SK-N-SH (cell line): ENCODE results near the gene COLQ. TPM values are rescaled to one million over a fixed set of nuclear protein-coding genes. Genes with fewer than 3 reads are reported as not detected.

Experiments
- CTCF ChIA-PET: fragments of 300-600, 350-600 bp; formaldehyde crosslinking; extraction: SDS; loops from one replicate; lab custom pipeline; 2021; lab: Yijun Ruan, JAX
- POLR2A ChIA-PET: fragments of 350-600 bp; sonication (Branson Sonifier 250); formaldehyde crosslinking; extraction: SDS; loops from one replicate; lab custom pipeline; 2020; ENCODE audit warnings: antibody characterized with exemption, inconsistent platforms; lab: Yijun Ruan, JAX
- DNase-seq: peaks from one replicate; pipeline ENCODE4 v3.0.0; 2012
- H2AFZ ChIP-seq: fragments of 200-600 bp; sonication (generic); 2 replicates; pipeline ENCODE4 v1.8.1; 2016; ENCODE audit warnings: antibody characterized with exemption, mild to moderate bottlenecking, low read depth
- H3F3A ChIP-seq: fragments of 200-600 bp; sonication (generic); replicated peaks from 2 replicates; pipeline ENCODE3; 2016; ENCODE audit warnings: antibody characterized with exemption, mild to moderate bottlenecking; ENCODE audit not compliant: insufficient read depth
- H3K27ac ChIP-seq, 2 experiments: fragments of 200-500 bp in 1 of 2; fragments of 200-600 bp in 1 of 2; sonication (Bioruptor generic) in 1 of 2; sonication (generic), shearing (Covaris generic) in 1 of 2; 2 replicates each; pipeline versions ENCODE4 v1.5.1 to v1.6.1; 2014 to 2016; ENCODE audit warnings: low read depth in 2 of 2, inconsistent platforms in 1 of 2, low read length in 1 of 2, mild to moderate bottlenecking in 1 of 2, mixed read lengths in 1 of 2
- H3K27me3 ChIP-seq: fragments of 200-600 bp; sonication (generic), shearing (Covaris generic); 2 replicates; pipeline ENCODE4 v1.6.1; 2016; ENCODE audit warnings: mixed run types; ENCODE audit not compliant: insufficient read depth
- H3K36me3 ChIP-seq, 2 experiments: fragments of 200-500 bp in 1 of 2; fragments of 200-600 bp in 1 of 2; sonication (Bioruptor generic) in 1 of 2; sonication (generic) in 1 of 2; replicated peaks in 1 of 2; 2 replicates each; pipeline versions ENCODE3 to v1.5.1; 2014 to 2016; ENCODE audit warnings: low read length in 1 of 2, mild to moderate bottlenecking in 1 of 2; ENCODE audit not compliant: insufficient read depth in 2 of 2, control insufficient read depth in 1 of 2
- H3K4me1 ChIP-seq, 2 experiments: fragments of 200-500 bp in 1 of 2; fragments of 200-600 bp in 1 of 2; sonication (Bioruptor generic) in 1 of 2; sonication (generic), shearing (Covaris generic) in 1 of 2; 2 replicates each; pipeline versions ENCODE4 v1.5.1 to v1.6.1; 2014 to 2016; ENCODE audit warnings: low read depth in 1 of 2, low read length in 1 of 2, mixed run types in 1 of 2; ENCODE audit not compliant: insufficient read depth in 2 of 2, control insufficient read depth in 1 of 2
- H3K4me2 ChIP-seq: fragments of 200-600 bp; sonication (generic), shearing (Covaris generic); 2 replicates; pipeline ENCODE4 v1.6.1; 2017; ENCODE audit warnings: mixed run types
- H3K4me3 ChIP-seq, 2 experiments: fragments of 200-500 bp in 1 of 2; fragments of 200-600 bp in 1 of 2; sonication (Bioruptor generic) in 1 of 2; sonication (generic), shearing (Covaris generic) in 1 of 2; 2 replicates each; pipeline versions ENCODE4 v1.5.1 to v1.8.1; 2014 to 2016; ENCODE audit warnings: low read depth in 2 of 2, inconsistent platforms in 1 of 2, low read length in 1 of 2, mild to moderate bottlenecking in 1 of 2, mixed read lengths in 1 of 2, moderate library complexity in 1 of 2
- H3K79me2 ChIP-seq: fragments of 200-600 bp; sonication (generic); 2 replicates; pipeline ENCODE4 v1.8.1; 2017; ENCODE audit warnings: mild to moderate bottlenecking; ENCODE audit not compliant: insufficient read depth
- H3K9ac ChIP-seq: fragments of 200-600 bp; sonication (generic); 2 replicates; pipeline ENCODE4 v1.6.1; 2017; ENCODE audit warnings: mixed run types
- H3K9me2 ChIP-seq: fragments of 200-600 bp; sonication (generic); 2 replicates; pipeline ENCODE4 v1.6.1; 2017; ENCODE audit warnings: mixed run types
- H3K9me3 ChIP-seq: fragments of 200-600 bp; sonication (generic); 2 replicates; pipeline ENCODE4 v1.6.1; 2017; ENCODE audit warnings: mixed run types, mild to moderate bottlenecking, moderate library complexity
- H4K20me1 ChIP-seq: fragments of 200-600 bp; sonication (generic); 2 replicates; pipeline ENCODE4 v1.6.1; 2017; ENCODE audit warnings: mild to moderate bottlenecking, mixed run types; ENCODE audit not compliant: insufficient read depth
- CHD2 ChIP-seq: fragments of 150-350 bp; IDR thresholded peaks from 2 replicates; pipeline ENCODE4 v1.6.1; 2018; ENCODE audit warnings: low read length; ENCODE audit not compliant: partially characterized antibody
- ELF1 ChIP-seq: IDR thresholded peaks from 2 replicates; pipeline ENCODE4 v1.4.0; 2012
- EZH2phosphoT487 ChIP-seq: fragments of 200-600 bp; sonication (generic); IDR thresholded peaks from 2 replicates; pipeline ENCODE4 v1.6.1; 2017; ENCODE audit warnings: low read depth, mixed run types, mild to moderate bottlenecking, antibody characterized with exemption, moderate library complexity, borderline replicate concordance
- FOSL2 ChIP-seq: IDR thresholded peaks from 2 replicates; pipeline ENCODE4 v1.4.0; 2012; ENCODE audit warnings: low read depth, mild to moderate bottlenecking, moderate library complexity, borderline replicate concordance
- FOXJ3 ChIP-seq: sonication (generic); formaldehyde crosslinking; IDR thresholded peaks from 2 replicates; pipeline ENCODE4 v1.5.1; 2020; ENCODE audit warnings: mild to moderate bottlenecking, missing genetic modification reagents
- GABPA ChIP-seq: IDR thresholded peaks from 2 replicates; pipeline ENCODE4 v1.4.0; 2012; ENCODE audit warnings: low read depth, mild to moderate bottlenecking
- JUND ChIP-seq: IDR thresholded peaks from 2 replicates; pipeline ENCODE4 v1.4.0; 2012
- MEF2A ChIP-seq: IDR thresholded peaks from 2 replicates; pipeline ENCODE4 v1.4.0; 2012; ENCODE audit warnings: low read depth, borderline replicate concordance
- MXI1 ChIP-seq: IDR thresholded peaks from 2 replicates; pipeline ENCODE4 v1.6.1; 2012; ENCODE audit warnings: mild to moderate bottlenecking, low read depth, low read length, improper control_type of control experiment
- NFIC ChIP-seq: IDR thresholded peaks from 2 replicates; pipeline ENCODE4 v1.4.0; 2012; ENCODE audit warnings: borderline replicate concordance
- PBX3 ChIP-seq: IDR thresholded peaks from 2 replicates; pipeline ENCODE4; 2012
- POLR2AphosphoS5 ChIP-seq: IDR thresholded peaks from 2 replicates; pipeline ENCODE4 v1.6.1; 2012; ENCODE audit warnings: low read depth, low read length
- SMC3 ChIP-seq: IDR thresholded peaks from 2 replicates; pipeline ENCODE4 v1.6.1; 2012; ENCODE audit warnings: low read depth, low read length, improper control_type of control experiment
- TEAD4 ChIP-seq: IDR thresholded peaks from 2 replicates; pipeline ENCODE4 v1.4.0; 2012; ENCODE audit warnings: mild to moderate bottlenecking, borderline replicate concordance; ENCODE audit not compliant: insufficient read depth
- ZBTB33 ChIP-seq: IDR thresholded peaks from 2 replicates; pipeline ENCODE4 v1.4.0; 2012; ENCODE audit warnings: low read depth, borderline replicate concordance
- WGBS: methylation state at CpG from one replicate; pipeline ENCODE4 v1.1.6; 2017; ENCODE audit warnings: low lambda C conversion rate; 5-methylcytosine and 5-hydroxymethylcytosine counted together
- polyA plus RNA-seq, 3 experiments: library from polyadenylated mRNA; depleted of rRNA; stranded (reverse); fragments of >200 nt; gene quantifications; 2 replicates each; pipeline ENCODE4 v1.2.3, GENCODE V29; 2012
- TF ChIP-seq, protein P1 (sequence below): IDR thresholded peaks from 2 replicates; pipeline ENCODE4 v1.4.0; 2012; ENCODE audit warnings: low read depth
- TF ChIP-seq, protein P2 (sequence below): IDR thresholded peaks from 2 replicates; pipeline ENCODE4 v1.6.1; 2012; ENCODE audit warnings: mild to moderate bottlenecking, low read depth, low read length, moderate library complexity

The COLQ gene
- polyA plus RNA-seq, 1 of the 3 experiments (the other 2 are of a cell fraction): 1.5 TPM

DNA sequence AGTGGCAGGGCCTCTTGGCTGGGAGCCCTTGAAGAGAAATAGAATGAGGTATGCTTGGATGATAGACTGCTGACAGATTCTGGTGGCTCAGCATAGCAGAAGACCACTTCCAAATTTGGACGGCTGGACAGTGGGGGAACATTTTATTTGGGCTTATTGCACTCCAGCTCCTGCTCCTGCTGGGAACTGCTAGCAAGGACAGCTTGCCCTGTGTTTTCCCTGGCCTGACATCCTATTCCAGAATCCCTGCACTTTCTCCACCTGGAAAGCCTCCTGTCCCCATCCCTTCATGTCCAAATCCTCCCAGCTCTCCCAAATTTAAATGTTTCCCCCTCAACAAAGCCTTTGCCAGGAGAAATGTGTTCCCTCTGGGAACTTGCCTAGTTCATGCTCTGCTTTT is 9.8 kb upstream of the COLQ start:
- TF ChIP-seq, protein P1, sequence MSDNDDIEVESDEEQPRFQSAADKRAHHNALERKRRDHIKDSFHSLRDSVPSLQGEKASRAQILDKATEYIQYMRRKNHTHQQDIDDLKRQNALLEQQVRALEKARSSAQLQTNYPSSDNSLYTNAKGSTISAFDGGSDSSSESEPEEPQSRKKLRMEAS: no peak
- TF ChIP-seq FOSL2 (no peak), MXI1 (no peak), ZBTB33 (no peak), CHD2 (no peak), MEF2A (no peak), NFIC (no peak), PBX3 (no peak), EZH2phosphoT487 (no peak), JUND (no peak), ELF1 (no peak), GABPA (no peak), TEAD4 (no peak), FOXJ3 (CRISPR knock-in tag) (no peak), POLR2AphosphoS5 (no peak), SMC3 (no peak)
- TF ChIP-seq, protein P2, sequence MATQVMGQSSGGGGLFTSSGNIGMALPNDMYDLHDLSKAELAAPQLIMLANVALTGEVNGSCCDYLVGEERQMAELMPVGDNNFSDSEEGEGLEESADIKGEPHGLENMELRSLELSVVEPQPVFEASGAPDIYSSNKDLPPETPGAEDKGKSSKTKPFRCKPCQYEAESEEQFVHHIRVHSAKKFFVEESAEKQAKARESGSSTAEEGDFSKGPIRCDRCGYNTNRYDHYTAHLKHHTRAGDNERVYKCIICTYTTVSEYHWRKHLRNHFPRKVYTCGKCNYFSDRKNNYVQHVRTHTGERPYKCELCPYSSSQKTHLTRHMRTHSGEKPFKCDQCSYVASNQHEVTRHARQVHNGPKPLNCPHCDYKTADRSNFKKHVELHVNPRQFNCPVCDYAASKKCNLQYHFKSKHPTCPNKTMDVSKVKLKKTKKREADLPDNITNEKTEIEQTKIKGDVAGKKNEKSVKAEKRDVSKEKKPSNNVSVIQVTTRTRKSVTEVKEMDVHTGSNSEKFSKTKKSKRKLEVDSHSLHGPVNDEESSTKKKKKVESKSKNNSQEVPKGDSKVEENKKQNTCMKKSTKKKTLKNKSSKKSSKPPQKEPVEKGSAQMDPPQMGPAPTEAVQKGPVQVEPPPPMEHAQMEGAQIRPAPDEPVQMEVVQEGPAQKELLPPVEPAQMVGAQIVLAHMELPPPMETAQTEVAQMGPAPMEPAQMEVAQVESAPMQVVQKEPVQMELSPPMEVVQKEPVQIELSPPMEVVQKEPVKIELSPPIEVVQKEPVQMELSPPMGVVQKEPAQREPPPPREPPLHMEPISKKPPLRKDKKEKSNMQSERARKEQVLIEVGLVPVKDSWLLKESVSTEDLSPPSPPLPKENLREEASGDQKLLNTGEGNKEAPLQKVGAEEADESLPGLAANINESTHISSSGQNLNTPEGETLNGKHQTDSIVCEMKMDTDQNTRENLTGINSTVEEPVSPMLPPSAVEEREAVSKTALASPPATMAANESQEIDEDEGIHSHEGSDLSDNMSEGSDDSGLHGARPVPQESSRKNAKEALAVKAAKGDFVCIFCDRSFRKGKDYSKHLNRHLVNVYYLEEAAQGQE: no peak
- TF ChIP-seq, all 33 proteins: peak for 0
- H3K4me1 ChIP-seq: peaks cover 0 to 15% of the 10 kb centered on the region in 2 experiments; a peak in 2 of 4 replicates
- POLR2A ChIA-PET: no interaction called here
- H3K9ac ChIP-seq: no peak overlapping the region
- H2AFZ ChIP-seq: no peak overlapping the region
- H3K4me2 ChIP-seq: no peak overlapping the region
- no peaks in the 10 kb centered on the region for H3F3A ChIP-seq
- H3K36me3 ChIP-seq: no peaks in the 10 kb centered on the region
- no peaks in the 10 kb centered on the region for H3K27me3 ChIP-seq
- H4K20me1 ChIP-seq: no peaks in the 10 kb centered on the region
- H3K4me3 ChIP-seq: no peak overlapping the region
- DNase-seq: no peak
- H3K79me2 ChIP-seq: no peaks in the 10 kb centered on the region
- H3K27ac ChIP-seq: no peak overlapping the region
- CTCF ChIA-PET: interaction anchor here (1.6 kb wide), 2 partner anchors 24 to 26 kb away, joined by 3 to 9 read pairs; no protein-coding TSS in a partner anchor
- WGBS: no CpG with 5 or more reads among the region's 1 CpG
- no peaks in the 10 kb centered on the region for H3K9me3 ChIP-seq
- H3K9me2 ChIP-seq: no peaks in the 10 kb centered on the region
